ENCODE measurements around the gene ZNF532. TPM values are rescaled to one million over a fixed set of nuclear protein-coding genes. Genes with fewer than 3 reads are reported as not detected.

The ZNF532 gene
- total and polyA plus RNA-seq, 2 donors (not counting 3 experiments of a cell fraction or from before 2014, with no cell fraction given): 42.3 to 70.1 TPM

DNA sequence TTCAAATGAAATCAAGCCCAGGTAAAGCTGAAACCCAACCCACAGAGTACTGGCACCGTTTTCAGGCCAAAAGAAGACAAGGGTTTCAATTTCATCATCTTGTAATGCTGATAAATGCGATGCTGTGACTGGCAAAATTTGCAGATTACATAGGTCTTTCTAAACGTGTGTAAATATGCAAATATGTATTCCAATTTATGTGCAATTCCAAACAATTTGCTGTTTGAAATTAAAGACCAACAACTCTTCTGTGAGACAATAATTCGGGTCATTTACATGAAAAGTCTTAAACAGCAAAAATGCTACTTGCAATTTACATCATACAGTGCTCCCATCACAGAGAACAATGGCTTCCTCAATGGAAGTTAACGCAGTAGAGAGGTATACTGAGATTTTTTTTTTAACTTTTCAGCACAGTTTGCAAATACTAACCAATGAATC is 2.8 kb upstream of the ZNF532 start:
- no peaks in the 10 kb centered on the region for H3K9me3 ChIP-seq (replicated peaks; ENCODE audit: control insufficient read depth, insufficient read depth, low read length)
- no peak overlapping the region for H2AFZ ChIP-seq (ENCODE audit: low read depth, low read length)
- dilution Hi-C loops (cut with MboI; ENCODE audit: extremely low pct_ligation_motif_present, low sequenced_read_pairs) (no loop called here), intact Hi-C loops (cut with micrococcal nuclease) (no loop called here)
- H3K36me3 ChIP-seq (ENCODE audit: control insufficient read depth in 2 of 2, extremely low read depth in 1 of 2, insufficient read depth in 2 of 2, low read length in 2 of 2): no peaks in the 10 kb centered on the region
- no peak overlapping the region for H3K4me2 ChIP-seq (ENCODE audit: insufficient read depth, low read length)
- H3K9ac ChIP-seq (replicated peaks; ENCODE audit: extremely low read depth, insufficient read depth, low read length): no peak overlapping the region
- H3K79me2 ChIP-seq (ENCODE audit: control insufficient read depth, insufficient read depth, low read length): peaks cover 8% of the 10 kb centered on the region
- FAIRE-seq (no peak), DNase-seq (ENCODE audit: low read depth, low spot score) (no peak)
- H3K9me1 ChIP-seq (replicated peaks; ENCODE audit: control insufficient read depth, extremely low read depth, insufficient read depth, low read length): no peaks in the 10 kb centered on the region
- POLR2A ChIA-PET: no interaction called here
- BruUV-seq (replicated peaks): no TSS peak
- TF ChIP-seq, protein P1, sequence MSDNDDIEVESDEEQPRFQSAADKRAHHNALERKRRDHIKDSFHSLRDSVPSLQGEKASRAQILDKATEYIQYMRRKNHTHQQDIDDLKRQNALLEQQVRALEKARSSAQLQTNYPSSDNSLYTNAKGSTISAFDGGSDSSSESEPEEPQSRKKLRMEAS (IDR thresholded peaks at IDR 0.05; ENCODE audit: insufficient read depth, insufficient read length): no peak
- TF ChIP-seq FOS (IDR thresholded peaks at IDR 0.05; ENCODE audit: borderline replicate concordance, insufficient read depth, low read length) (no peak), GATA2 (IDR thresholded peaks at IDR 0.05; ENCODE audit: insufficient read depth, insufficient read length, low read depth, low read length) (no peak), EZH2 (IDR thresholded peaks at IDR 0.05; ENCODE audit: borderline replicate concordance, low read depth, low read length, severe bottlenecking) (no peak), MYC (IDR thresholded peaks at IDR 0.05; ENCODE audit: low read depth, low read length) (no peak), POLR2AphosphoS5 (IDR thresholded peaks at IDR 0.05; ENCODE audit: insufficient read depth, low read depth, low read length) (no peak)
- TF ChIP-seq, protein P2, sequence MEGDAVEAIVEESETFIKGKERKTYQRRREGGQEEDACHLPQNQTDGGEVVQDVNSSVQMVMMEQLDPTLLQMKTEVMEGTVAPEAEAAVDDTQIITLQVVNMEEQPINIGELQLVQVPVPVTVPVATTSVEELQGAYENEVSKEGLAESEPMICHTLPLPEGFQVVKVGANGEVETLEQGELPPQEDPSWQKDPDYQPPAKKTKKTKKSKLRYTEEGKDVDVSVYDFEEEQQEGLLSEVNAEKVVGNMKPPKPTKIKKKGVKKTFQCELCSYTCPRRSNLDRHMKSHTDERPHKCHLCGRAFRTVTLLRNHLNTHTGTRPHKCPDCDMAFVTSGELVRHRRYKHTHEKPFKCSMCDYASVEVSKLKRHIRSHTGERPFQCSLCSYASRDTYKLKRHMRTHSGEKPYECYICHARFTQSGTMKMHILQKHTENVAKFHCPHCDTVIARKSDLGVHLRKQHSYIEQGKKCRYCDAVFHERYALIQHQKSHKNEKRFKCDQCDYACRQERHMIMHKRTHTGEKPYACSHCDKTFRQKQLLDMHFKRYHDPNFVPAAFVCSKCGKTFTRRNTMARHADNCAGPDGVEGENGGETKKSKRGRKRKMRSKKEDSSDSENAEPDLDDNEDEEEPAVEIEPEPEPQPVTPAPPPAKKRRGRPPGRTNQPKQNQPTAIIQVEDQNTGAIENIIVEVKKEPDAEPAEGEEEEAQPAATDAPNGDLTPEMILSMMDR (IDR thresholded peaks at IDR 0.05; ENCODE audit: extremely low read depth in 1 of 2, insufficient read depth in 1 of 2, low read depth in 1 of 2, low read length in 2 of 2): no peak
- no peak overlapping the region for H3K4me3 ChIP-seq (replicated peaks in 1 of 3; ENCODE audit: insufficient read depth in 1 of 3, low read depth in 1 of 3, low read length in 3 of 3)
- CTCF ChIA-PET: no interaction called here
- no peaks in the 10 kb centered on the region for H4K20me1 ChIP-seq (replicated peaks; ENCODE audit: control insufficient read depth, extremely low read depth, insufficient read depth, low read length)
- peaks cover 34% of the 10 kb centered on the region for H3K4me1 ChIP-seq (ENCODE audit: control insufficient read depth, extremely low read depth, insufficient read depth, low read length)
- H3K27ac ChIP-seq (ENCODE audit: insufficient read depth, low read depth, low read length): no peak overlapping the region
- no peaks in the 10 kb centered on the region for H3K27me3 ChIP-seq (ENCODE audit: control insufficient read depth in 2 of 2, insufficient read depth in 2 of 2, low read length in 2 of 2)
